ENCODE results near the gene HEXIM2. TPM values are rescaled to one million over a fixed set of nuclear protein-coding genes. Genes with fewer than 3 reads are reported as not detected.

HEXIM2 gene
- total and polyA plus RNA-seq, 2 of the 13 experiments (the other 11 are each of a cell fraction or from before 2014, with no cell fraction given), result 27.1 to 32.4 TPM

GRCh38 chr17:45172232-45172540 lies 10.5 kb downstream of the HEXIM2 start (continued):
- TF ChIP-seq FOXO4 (CRISPR knock-in tag; conservative IDR thresholded peaks at IDR 0.05) (no peak), ARID2 (CRISPR knock-in tag; IDR thresholded peaks at IDR 0.05; ENCODE audit: borderline replicate concordance) (no peak; the same call in 1 of the 2 replicates), TSC22D2 (CRISPR knock-in tag; IDR thresholded peaks at IDR 0.05; ENCODE audit: borderline replicate concordance) (no peak), ZFP90 (CRISPR knock-in tag; IDR thresholded peaks at IDR 0.05; ENCODE audit: borderline replicate concordance) (peak; percentile 41; the same call in 1 of the 2 replicates), ZNF274 (CRISPR knock-in tag; IDR thresholded peaks at IDR 0.05) (0 out of 2 replicates have a peak, but pooled peaks have one; percentile 19), RBM39 (IDR thresholded peaks at IDR 0.05; ENCODE audit: low read depth, low read length, poor library complexity, severe bottlenecking) (peak; percentile 83), ZNF766 (CRISPR knock-in tag; IDR thresholded peaks at IDR 0.05; ENCODE audit: borderline replicate concordance) (peak; percentile 30; the same call in 1 of the 2 replicates), MAFK (conservative IDR thresholded peaks at IDR 0.05 in 1 of 2, IDR thresholded peaks at IDR 0.05 in 1 of 2; ENCODE audit: low read length in 2 of 2) (no peak), ZNF354B (CRISPR knock-in tag; IDR thresholded peaks at IDR 0.05) (0 out of 2 replicates have a peak, but pooled peaks have one; percentile 79), EED (CRISPR knock-in tag; IDR thresholded peaks at IDR 0.05) (no peak), ZNF441 (CRISPR knock-in tag; IDR thresholded peaks at IDR 0.05; ENCODE audit: borderline replicate concordance) (peak; percentile 43; the same call in 1 of the 2 replicates), YEATS4 (CRISPR knock-in tag; IDR thresholded peaks at IDR 0.05; ENCODE audit: borderline replicate concordance) (peak; percentile 15; the same call in 1 of the 2 replicates)
